ENCODE measurements around the gene SCN4A. TPM values are rescaled to one million over a fixed set of nuclear protein-coding genes. Genes with fewer than 3 reads are reported as not detected.

SCN4A gene
- total RNA-seq, 1 donor from 2014 or later = 27.1 TPM

DNA sequence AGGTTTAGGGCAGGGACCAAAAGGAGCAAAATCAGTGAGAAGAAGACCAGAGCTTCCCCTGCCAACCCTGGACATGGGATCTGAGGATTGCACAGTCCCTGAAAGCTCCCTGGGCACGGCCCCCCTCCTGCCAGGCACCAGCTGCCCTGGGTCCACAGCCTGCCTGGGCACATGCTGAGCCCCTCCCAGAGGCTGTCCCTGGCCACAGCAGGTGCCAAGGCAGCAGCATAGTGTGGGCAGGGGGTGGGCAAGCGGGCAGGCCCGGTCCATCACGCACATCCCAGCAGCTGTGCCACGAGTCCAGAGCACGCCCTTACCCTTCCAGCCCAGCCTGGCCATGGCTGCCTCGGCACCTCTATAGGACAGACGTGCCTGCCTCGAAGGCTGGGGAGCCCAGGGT lies 12.7 kb downstream of the SCN4A start:
- no peak for DNase-seq (ENCODE audit: low spot score)

GRCh38 chr17:63956296-63956920 lies 16.3 kb downstream of the SCN4A start:
- no peak for DNase-seq (ENCODE audit: low spot score)

DNA sequence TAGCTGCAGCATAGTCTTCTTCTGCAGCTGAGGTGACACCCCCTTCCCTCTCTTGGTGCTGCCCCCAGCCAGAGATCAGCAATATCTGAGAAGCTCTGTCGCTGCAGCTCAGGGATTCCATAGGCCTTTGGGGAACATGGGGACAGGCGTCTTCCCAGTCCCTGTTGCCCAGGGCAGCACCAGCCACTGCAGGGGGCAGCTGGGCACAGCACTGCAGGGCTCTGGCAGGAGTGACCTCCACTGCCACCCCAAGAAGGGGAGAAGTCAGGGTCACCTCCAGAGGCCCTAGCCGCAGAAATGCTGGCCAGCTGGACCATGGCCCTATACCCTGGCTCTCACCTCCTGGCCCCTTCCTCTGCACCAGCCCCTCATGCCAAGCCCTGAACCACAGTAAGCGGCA lies 16.9 kb downstream of the SCN4A start:
- DNase-seq (ENCODE audit: low spot score) = no peak

DNA sequence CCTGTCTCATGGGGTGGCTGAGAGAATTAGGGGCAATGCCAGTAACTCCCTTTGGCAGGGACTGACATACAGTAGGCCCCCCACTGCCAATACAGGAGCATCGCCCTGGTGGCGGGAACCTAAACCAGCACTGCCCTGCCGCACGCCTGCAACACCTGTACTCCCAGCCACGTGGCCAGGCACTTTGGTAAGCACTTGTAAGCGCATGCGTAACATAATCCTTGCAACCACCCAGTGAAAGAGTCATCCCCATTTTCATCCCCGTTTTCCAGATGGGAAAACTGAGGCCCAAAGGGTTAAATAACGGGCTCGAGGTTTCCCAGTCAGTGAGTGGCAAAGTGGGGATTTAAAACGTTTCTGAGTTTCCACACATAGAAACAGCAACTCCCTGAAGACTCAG lies 17.5 kb downstream of the SCN4A start:
- no peak for DNase-seq (ENCODE audit: low spot score)

- DNase-seq (ENCODE audit: low spot score) = no peak
These were observed 18.2 kb downstream of the SCN4A start for GRCh38 chr17:63954402-63955063.

GRCh38 chr17:63950940-63951907 lies 21.5 kb downstream of the SCN4A start:
- DNase-seq (ENCODE audit: low spot score) = no peak

- no peak for DNase-seq (ENCODE audit: low spot score)
These were observed 23.0 kb downstream of the SCN4A start for GRCh38 chr17:63949576-63950250.

DNA sequence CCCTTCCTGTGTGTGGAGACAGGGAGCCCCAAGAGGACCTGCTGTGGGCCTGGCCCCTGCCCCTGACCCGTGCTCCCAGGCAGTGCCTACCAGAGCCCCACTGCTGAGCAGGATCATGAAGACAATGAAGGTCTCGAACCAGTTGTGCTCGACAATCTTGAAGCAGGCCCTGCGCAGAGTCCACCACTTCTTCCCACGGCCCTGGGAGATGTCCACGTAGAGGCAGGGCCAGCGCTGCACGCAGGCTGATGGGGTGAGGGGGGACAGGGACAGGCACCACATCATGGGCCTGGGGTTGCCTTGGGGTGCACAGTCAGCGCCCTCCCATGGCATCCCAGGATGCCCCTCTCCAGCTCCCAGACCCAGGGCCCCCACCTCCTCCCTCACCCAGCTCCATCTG lies 24.2 kb downstream of the SCN4A start:
- DNase-seq (ENCODE audit: low spot score) = no peak

GRCh38 chr17:63947711-63948330 lies 24.9 kb downstream of the SCN4A start:
- DNase-seq (ENCODE audit: low spot score) = no peak

DNA sequence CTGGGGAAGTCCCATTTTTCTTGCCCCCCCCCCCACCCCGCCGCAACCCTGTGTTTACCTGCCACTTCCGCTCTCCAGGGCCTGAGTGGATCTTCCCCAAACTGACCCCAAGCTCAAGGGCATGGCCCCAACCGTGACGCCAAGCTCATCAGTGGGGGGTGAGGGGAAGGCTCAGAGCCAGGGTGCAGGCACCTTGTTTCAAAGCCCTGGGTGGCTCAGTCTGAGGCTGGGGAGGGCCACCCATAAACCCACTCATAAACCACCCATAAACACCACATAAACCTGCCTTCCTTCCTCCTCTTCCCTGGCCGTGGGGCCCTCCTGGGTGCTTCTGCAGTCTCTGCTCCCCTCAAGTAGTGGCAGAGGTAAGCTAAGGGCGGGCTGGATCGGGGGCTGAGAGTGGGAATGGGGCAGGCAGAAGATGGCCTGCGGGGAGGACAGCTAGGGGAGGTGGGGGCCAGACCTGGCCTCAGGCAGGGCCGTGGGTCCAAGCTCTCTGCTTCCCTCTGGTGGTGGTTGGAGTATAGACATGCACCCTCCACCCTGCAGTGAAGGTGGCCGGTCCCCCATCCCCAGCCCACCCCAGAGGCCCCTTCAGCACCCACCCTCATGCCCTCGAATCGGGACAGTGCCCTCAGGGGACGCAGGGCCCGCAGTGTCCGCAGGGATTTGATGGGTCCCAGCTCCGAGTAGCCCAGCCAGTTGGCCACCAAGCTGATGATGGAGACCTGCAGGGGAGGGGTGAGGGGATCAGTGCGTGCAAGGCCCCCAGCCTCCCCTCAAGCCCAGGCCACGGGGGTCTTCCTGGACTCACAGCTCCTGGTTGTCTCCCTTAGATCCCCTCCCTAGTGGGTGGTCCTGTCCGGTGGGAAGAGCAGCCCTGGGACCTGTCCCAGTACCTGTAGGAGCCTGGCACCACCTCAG lies 26.0 kb downstream of the SCN4A start:
- no peak for DNase-seq (ENCODE audit: low spot score)

DNA sequence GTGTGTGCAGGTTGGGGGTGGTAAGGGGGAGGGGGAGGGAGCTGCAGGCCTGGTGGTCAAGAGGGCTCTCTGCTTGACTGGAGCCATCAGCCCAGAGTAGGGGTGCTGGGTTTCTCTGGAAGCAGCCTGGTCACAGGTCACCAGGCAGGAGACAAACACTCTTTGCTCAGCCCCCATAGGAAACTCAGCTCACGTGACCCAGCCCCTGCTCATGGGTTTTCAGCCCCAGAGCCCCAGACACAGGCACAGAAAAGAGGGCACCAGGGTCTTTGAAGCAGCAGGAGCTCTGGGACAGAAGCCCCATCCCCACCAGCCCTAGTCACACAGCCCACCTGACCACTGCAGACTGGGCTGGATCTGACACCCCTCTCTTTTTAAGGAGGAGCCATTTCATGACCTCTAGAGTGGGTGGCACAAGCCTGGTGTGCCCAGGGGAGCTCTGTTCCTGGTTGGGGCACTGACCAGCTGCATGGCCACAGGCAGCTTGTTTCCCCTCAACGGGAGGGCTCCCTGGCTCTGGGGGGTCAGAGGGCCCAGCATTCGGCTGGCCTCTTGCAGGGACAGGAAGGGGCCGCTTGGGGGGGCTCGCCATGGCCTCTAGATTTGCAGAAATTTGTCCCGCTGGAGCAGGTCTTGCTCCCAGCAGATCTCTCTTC lies 26.8 kb downstream of the SCN4A start:
- DNase-seq (ENCODE audit: low spot score) = no peak

DNA sequence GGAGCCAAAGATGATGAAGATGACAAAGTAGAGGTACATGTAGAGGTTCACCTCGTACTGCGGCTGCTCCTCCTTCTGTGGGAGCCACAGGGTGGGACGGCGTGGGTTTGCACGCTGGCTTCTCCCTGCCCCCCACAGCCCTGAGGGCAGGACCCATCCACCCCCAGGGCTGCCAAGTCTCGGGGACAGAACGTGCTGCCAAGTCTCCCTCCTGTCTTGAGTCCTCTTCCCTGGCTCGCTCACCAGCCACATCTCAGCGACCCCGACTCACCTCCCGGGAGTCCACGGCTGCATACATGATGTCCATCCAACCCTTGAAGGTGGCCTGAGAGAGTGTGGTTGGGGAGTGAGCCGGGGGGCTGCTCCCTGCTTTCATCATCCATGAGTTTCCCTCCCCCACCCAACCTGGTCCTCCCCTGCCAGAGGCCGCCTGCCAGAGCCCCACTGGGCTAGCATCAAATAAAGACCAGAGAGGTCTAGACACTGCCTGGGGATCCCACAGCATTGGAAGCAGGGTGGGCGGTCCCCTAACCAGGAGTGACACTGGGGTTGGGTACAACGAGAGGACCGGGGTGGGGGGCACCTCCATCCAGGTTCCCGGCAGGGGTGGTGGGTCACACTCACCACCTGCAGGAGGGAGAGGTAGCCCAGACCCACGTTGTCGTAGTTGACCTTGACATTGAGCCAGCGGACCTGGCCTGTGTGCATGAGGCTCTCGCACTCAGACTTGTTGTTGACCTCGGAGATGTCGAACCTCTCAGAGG lies 27.8 kb downstream of the SCN4A start:
- DNase-seq (ENCODE audit: low spot score) = no peak

DNA sequence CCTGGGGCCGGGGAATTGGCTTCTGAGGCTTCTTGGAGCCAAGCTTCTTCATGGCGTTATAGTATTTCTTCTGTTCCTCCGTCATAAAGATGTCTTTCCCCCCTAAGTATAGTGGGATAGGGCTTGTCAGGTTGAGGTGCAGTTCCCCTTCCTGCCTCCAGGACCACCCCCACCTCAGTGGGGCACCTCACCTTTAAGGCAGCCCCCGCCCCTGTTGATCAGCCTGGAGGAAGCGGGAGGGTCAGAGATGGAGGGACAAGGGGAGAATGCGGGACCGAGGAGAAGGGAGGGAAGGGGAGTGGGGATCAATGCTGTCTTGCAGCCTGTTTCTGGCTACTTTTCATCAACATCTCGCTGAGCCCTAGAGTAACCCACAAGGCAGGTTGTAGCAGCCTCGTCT lies 29.0 kb downstream of the SCN4A start:
- no peak for DNase-seq (ENCODE audit: low spot score)

- no peak for DNase-seq (ENCODE audit: low spot score)
These were observed 30.3 kb downstream of the SCN4A start for GRCh38 chr17:63942309-63942985.

DNA sequence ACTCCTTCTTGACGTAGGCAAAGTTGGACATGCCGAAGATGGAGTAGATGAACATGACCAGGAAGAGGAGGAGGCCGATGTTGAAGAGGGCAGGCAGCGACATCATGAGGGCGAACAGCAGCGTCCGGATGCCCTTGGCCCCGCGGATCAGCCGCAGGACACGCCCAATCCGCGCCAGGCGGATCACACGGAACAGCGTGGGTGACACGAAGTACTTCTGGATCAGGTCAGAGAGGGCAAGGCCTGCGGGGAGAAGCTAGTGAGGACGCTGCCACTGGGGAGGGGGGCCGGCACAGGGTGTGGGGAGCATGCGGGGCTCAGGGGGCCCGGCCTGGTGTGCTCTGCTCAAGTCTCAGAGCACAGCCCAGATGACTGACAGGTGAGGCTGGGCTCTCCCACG lies 31.0 kb downstream of the SCN4A start:
- DNase-seq (ENCODE audit: low spot score) = no peak

- DNase-seq (ENCODE audit: low spot score) = no peak
These were observed 31.6 kb downstream of the SCN4A start for GRCh38 chr17:63941162-63941561.

GRCh38 chr17:63940584-63940983 lies 32.1 kb downstream of the SCN4A start:
- no peak for DNase-seq (ENCODE audit: low spot score)

DNA sequence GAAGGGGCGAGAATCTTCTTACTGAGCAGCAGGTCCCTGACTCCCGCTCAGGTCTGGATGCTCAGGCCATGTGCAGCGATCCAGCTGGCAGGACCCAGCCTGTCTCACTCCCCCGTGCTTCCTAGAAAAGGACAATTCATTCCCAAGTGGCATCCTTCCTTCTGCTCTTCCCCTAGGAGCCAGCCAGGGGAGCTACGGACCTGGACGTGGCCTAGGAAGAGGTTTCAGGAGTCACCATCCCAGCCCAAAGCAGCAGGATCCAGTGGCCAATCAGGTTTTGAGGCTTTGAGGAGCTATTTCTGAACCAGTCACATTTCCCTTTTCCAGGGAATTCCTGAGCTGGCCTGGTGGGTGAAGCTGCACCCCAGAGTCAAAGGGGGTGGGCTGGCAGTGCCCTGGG lies 32.8 kb downstream of the SCN4A start:
- DNase-seq (ENCODE audit: low spot score) = no peak
